Measurements from ENCODE around the gene GOLGA2.

DNA sequence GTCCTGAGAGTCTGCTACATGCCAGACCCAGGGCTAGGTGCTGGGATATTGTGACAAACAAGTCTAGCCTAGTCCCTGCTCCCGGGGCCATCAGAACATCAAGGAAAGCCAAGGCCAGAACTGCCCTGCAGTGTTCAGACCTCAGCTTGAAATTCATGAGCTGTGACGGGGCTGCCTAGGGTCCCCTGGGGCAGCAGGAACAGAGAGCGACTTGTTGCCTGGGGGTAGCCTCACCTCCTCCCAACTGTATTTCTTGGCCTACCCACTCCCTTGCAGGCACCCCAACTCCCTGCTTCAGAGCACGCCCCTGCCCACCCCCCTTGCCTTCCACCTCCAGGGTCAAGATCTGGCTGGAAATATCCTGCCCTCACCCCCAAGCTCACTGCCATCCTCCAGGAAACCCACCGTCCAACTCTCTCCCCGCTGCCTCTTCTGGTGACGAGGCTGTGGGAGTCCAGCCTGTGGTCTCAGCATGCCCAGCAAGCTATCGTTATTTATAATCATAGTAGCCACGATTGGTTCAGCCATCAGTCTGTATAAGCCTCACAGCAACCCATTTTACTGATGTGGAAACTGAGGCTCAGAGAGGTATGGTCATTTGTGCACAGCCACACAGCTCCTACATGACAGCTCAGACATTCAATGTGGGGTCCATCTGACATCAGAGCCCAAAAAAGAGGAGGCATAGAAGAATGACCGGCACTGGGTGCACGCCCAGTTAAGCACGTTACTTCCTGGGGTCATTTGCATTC is 61.9 kb downstream of the GOLGA2 start:
- no peak for TF ChIP-seq POLR2A (IDR thresholded peaks at IDR 0.05)
- TF ChIP-seq, protein P1, sequence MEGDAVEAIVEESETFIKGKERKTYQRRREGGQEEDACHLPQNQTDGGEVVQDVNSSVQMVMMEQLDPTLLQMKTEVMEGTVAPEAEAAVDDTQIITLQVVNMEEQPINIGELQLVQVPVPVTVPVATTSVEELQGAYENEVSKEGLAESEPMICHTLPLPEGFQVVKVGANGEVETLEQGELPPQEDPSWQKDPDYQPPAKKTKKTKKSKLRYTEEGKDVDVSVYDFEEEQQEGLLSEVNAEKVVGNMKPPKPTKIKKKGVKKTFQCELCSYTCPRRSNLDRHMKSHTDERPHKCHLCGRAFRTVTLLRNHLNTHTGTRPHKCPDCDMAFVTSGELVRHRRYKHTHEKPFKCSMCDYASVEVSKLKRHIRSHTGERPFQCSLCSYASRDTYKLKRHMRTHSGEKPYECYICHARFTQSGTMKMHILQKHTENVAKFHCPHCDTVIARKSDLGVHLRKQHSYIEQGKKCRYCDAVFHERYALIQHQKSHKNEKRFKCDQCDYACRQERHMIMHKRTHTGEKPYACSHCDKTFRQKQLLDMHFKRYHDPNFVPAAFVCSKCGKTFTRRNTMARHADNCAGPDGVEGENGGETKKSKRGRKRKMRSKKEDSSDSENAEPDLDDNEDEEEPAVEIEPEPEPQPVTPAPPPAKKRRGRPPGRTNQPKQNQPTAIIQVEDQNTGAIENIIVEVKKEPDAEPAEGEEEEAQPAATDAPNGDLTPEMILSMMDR (IDR thresholded peaks at IDR 0.05): no peak
